K562 (cell line): ENCODE data around the gene DZIP1. TPM values are rescaled to one million over a fixed set of nuclear protein-coding genes. Genes with fewer than 3 reads are reported as not detected.

Source experiments
- AFF1 ChIP-seq, 2 experiments: fragments of 450-650 bp; IDR thresholded peaks; 2 replicates each; pipeline ENCODE4 v1.6.1; 2018; ENCODE audit warnings: mild to moderate bottlenecking in 2 of 2, low read depth in 1 of 2; ENCODE audit not compliant: partially characterized antibody in 2 of 2
- CAMTA2 ChIP-seq: fragments of 250-450 bp; sonication (Bioruptor Pico); conservative IDR thresholded peaks from 2 replicates; pipeline ENCODE4 v1.5.1; 2022
- CBFA2T3 ChIP-seq: fragments of 450-650 bp; IDR thresholded peaks from 2 replicates; pipeline ENCODE4 v1.6.1; 2017
- DPF2 ChIP-seq: fragments of 450-650 bp; IDR thresholded peaks from 2 replicates; pipeline ENCODE4 v1.6.1; 2016
- E2F6 ChIP-seq, 2 experiments: IDR thresholded peaks; 2 replicates each; pipeline ENCODE4 v1.6.1; 2011; ENCODE audit warnings: borderline replicate concordance in 1 of 2, control low read depth in 1 of 2, low read depth in 1 of 2, low read length in 1 of 2, mild to moderate bottlenecking in 1 of 2, mixed read lengths in 1 of 2, moderate library complexity in 1 of 2; ENCODE audit not compliant: insufficient read depth in 1 of 2, insufficient read length in 1 of 2, poor library complexity in 1 of 2, severe bottlenecking in 1 of 2; ENCODE audit errors: extremely low read depth in 1 of 2
- GMEB1 ChIP-seq: fragments of 250-450 bp; sonication (Bioruptor Pico); IDR thresholded peaks from 2 replicates; pipeline ENCODE4 v1.4.0; 2020; ENCODE audit warnings: mild to moderate bottlenecking
- MEIS2 ChIP-seq: fragments of 450-650 bp; IDR thresholded peaks from 2 replicates; pipeline ENCODE4 v1.6.1; 2014; ENCODE audit warnings: mild to moderate bottlenecking; ENCODE audit not compliant: partially characterized antibody
- MTF1 ChIP-seq: fragments of 250-450 bp; sonication (Bioruptor Pico); IDR thresholded peaks from 2 replicates; pipeline ENCODE4 v1.9.0; 2021; ENCODE audit warnings: moderate library complexity, mild to moderate bottlenecking, inconsistent platforms, borderline replicate concordance
- NRF1 ChIP-seq, 2 experiments: fragments of 450-650 bp; IDR thresholded peaks in 1 of 2; conservative IDR thresholded peaks in 1 of 2; 2 replicates each; pipeline ENCODE4 v1.6.1; 2014; ENCODE audit warnings: mild to moderate bottlenecking in 2 of 2
- PTRF ChIP-seq: fragments of 450-650 bp; IDR thresholded peaks from 2 replicates; pipeline ENCODE4 v1.6.1; 2016; ENCODE audit warnings: mild to moderate bottlenecking, missing genetic modification characterization, missing compliant biosample characterization
- RCOR1 ChIP-seq, 2 experiments: IDR thresholded peaks; 2 replicates each; pipeline ENCODE4 v1.6.1; 2012; ENCODE audit warnings: low read depth in 2 of 2, low read length in 2 of 2, borderline replicate concordance in 1 of 2, improper control_type of control experiment in 1 of 2
- RHOXF2B ChIP-seq: fragments of 250-450 bp; sonication (Bioruptor Pico); conservative IDR thresholded peaks from 2 replicates; pipeline ENCODE4 v1.5.1; 2021
- USF2 ChIP-seq: sonication (generic); formaldehyde crosslinking; IDR thresholded peaks from 2 replicates; pipeline ENCODE4 v1.5.0; 2020; ENCODE audit warnings: missing genetic modification reagents
- polyA plus RNA-seq, 8 experiments: library from polyadenylated mRNA; depleted of rRNA in 4 of 8; stranded (reverse) in 5 of 8; unstranded in 3 of 8; fragments of >200 nt; fragmentation: Nextera tagmentation in 2 of 8; fragmentation: Illumina TruSeq in 1 of 8; extraction: Ambion mirVana in 2 of 8; extraction: Trizol in 1 of 8; gene quantifications; 2 replicates each; pipeline versions ENCODE4 v1.2.1 to v1.2.3, GENCODE V29; 2011 to 2014; ENCODE audit warnings: inconsistent platforms in 1 of 8, missing spikeins in 1 of 8
- total RNA-seq, 7 experiments: library from RNA; depleted of rRNA in 6 of 7; stranded (reverse); fragments of >200 nt in 6 of 7; fragmentation: Illumina TruSeq in 2 of 7; extraction: Trizol in 2 of 7; gene quantifications; 2 replicates each; pipeline versions ENCODE4 v1.2.1 to v1.2.3, GENCODE V29; 2011 to 2021; ENCODE audit warnings: low replicate concordance in 1 of 7

Gene DZIP1
- total and polyA plus RNA-seq, 9 of the 15 experiments (the other 6 are each of a cell fraction or from before 2014, with no cell fraction given): 0.07 TPM; not detected in 8

GRCh38 chr13:95541911-95542474 lies 102.5 kb downstream of the DZIP1 start (continued):
- peak in 1 of 2 experiments; percentile 26 for TF ChIP-seq E2F6 (IDR thresholded peaks at IDR 0.05; ENCODE audit: borderline replicate concordance in 1 of 2, extremely low read depth in 1 of 2, insufficient read depth in 1 of 2, insufficient read length in 1 of 2, low read depth in 1 of 2, low read length in 1 of 2, poor library complexity in 1 of 2, severe bottlenecking in 1 of 2)
- TF ChIP-seq RCOR1 (IDR thresholded peaks at IDR 0.05; ENCODE audit: borderline replicate concordance in 1 of 2, low read depth in 2 of 2, low read length in 2 of 2): 0 out of 4 replicates have a peak, but pooled peaks of 1 of the 2 experiments have one; percentile 11
- TF ChIP-seq CAMTA2 (CRISPR knock-in tag): no peak
- peak; percentile 71 for TF ChIP-seq MEIS2
- no peak for TF ChIP-seq NRF1 (conservative IDR thresholded peaks at IDR 0.05 in 1 of 2, IDR thresholded peaks at IDR 0.05 in 1 of 2)
- TF ChIP-seq PTRF: no peak
- peak; percentile 52 for TF ChIP-seq USF2 (CRISPR knock-in tag)
- no peak for TF ChIP-seq GMEB1
- TF ChIP-seq DPF2: 0 out of 2 replicates have a peak, but pooled peaks have one; percentile 15
- TF ChIP-seq AFF1 (IDR thresholded peaks at IDR 0.05; ENCODE audit: low read depth in 1 of 2, partially characterized antibody in 2 of 2): no peak
- peak; percentile 33; the same call in 1 of the 2 replicates for TF ChIP-seq CBFA2T3
- no peak for TF ChIP-seq RHOXF2B
- no peak for TF ChIP-seq MTF1 (CRISPR knock-in tag)
